Measurements from ENCODE around the gene SEC31B.

Gene SEC31B

GRCh38 chr10:100442548-100442947 lies 77.1 kb downstream of the SEC31B start:
- no peak for DNase-seq

GRCh38 chr10:100438674-100439315 lies 80.9 kb downstream of the SEC31B start:
- no peak for DNase-seq

Data from right kidney (tissue), 1 donor.